GM19452 (cell line): ENCODE results near the gene EXOC7.
"Not testable (repeated sequence)": the region's sequence is repeated elsewhere in the genome, so short reads cannot be mapped to it uniquely, and the experiment has no call there.

ENCODE experiments used
- ATAC-seq: cut with Tn5 transposase; IDR thresholded peaks from one replicate; pipeline ENCODE4 v1.9.1; 2021; ENCODE audit not compliant: unreplicated experiment

EXOC7 gene

GRCh38 chr17:76088041-76088867 is 15.3 kb downstream of the EXOC7 start:
- ATAC-seq = no peak

- no peak for ATAC-seq
Measured at GRCh38 chr17:76087531-76087930, 16.1 kb downstream of the EXOC7 start.

GRCh38 chr17:76086384-76086783 is 17.2 kb downstream of the EXOC7 start:
- ATAC-seq = no peak

GRCh38 chr17:76085731-76086366 is 17.7 kb downstream of the EXOC7 start:
- no peak for ATAC-seq

- no peak for ATAC-seq
Measured at GRCh38 chr17:76085066-76085730, 18.4 kb downstream of the EXOC7 start.

- no peak for ATAC-seq
Measured at GRCh38 chr17:76083536-76084182, 19.9 kb downstream of the EXOC7 start.

GRCh38 chr17:76082326-76083251 is 21.0 kb downstream of the EXOC7 start:
- no peak for ATAC-seq

- no peak for ATAC-seq
Measured at GRCh38 chr17:76081295-76082210, 22.0 kb downstream of the EXOC7 start.

GRCh38 chr17:76080768-76081287 is 22.8 kb downstream of the EXOC7 start:
- ATAC-seq = no peak

- ATAC-seq = no peak
Measured at GRCh38 chr17:76079956-76080767, 23.4 kb downstream of the EXOC7 start.

GRCh38 chr17:76079535-76079955 is 24.0 kb downstream of the EXOC7 start:
- no peak for ATAC-seq

- ATAC-seq = no peak
Measured at GRCh38 chr17:76078860-76079534, 24.6 kb downstream of the EXOC7 start, which contains the start of gene ZACN. ZACN (plus strand) TSS chr17:76079182; CDS start chr17:76079265, 83 bp downstream.

GRCh38 chr17:76078370-76078769 is 25.2 kb downstream of the EXOC7 start:
- ATAC-seq = not testable (repeated sequence)

- no peak for ATAC-seq
Measured at GRCh38 chr17:76077584-76078110, 25.9 kb downstream of the EXOC7 start.

GRCh38 chr17:76076765-76077583 is 26.6 kb downstream of the EXOC7 start:
- no peak for ATAC-seq

GRCh38 chr17:76076146-76076764 is 27.3 kb downstream of the EXOC7 start:
- no peak for ATAC-seq
